ENCODE results near the gene ID3.
A peak's percentile ranks its signal among the peaks of the same experiment; 100 is the strongest.

ID3 gene

GRCh38 chr1:23593042-23593521, 33.8 kb upstream of the ID3 start:
- peak; percentile 99 for DNase-seq (ENCODE audit: low read depth)
- no peak overlapping the region for H3K4me3 ChIP-seq (ENCODE audit: low read length)
- TF ChIP-seq CTCF (IDR thresholded peaks at IDR 0.05; ENCODE audit: insufficient read depth, low read depth, low read length, missing control alignments), result no peak

GRCh38 chr1:23592209-23592892, 33.0 kb upstream of the ID3 start:
- no peak overlapping the region for H3K4me3 ChIP-seq (ENCODE audit: low read length)
- DNase-seq (ENCODE audit: low read depth), result peak; percentile 90
- TF ChIP-seq CTCF (IDR thresholded peaks at IDR 0.05; ENCODE audit: insufficient read depth, low read depth, low read length, missing control alignments), result no peak

DNA sequence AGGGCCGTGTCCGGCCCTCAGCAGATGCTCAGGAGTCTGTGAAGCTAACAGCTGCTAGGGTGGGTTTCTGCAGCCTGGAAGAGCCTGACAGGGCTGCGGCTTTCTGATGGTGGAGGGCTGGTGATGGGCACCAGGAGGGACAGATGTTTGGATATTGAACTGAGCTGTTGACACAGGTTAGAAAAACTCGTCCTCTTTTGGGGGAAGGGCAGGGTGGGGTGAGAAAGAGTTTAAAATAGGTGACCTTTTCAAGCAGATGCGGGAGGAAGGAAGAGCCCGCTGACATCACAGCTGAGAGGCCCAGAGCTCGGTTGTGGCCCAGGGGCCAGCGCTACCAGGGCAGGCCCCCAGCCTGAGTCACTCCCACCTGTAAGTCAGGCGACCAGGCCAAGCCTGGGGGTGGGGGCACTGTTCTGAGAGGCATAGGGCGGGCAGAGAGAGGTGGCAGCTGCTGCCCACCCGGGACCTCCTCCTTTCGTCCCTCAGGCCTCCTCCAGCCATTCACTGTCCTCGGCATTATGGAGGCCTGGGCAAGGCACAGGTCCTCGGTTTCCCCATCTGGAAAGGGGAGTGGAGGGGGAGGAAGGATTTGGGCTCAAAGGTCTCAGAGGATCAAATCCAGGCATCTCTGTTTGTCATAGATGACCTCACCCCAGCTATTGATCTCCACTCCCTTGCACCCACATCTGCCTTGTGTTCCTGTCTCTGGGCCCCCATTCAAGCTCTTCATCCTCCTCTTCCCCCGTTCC, 32.3 kb upstream of the ID3 start:
- DNase-seq (ENCODE audit: low read depth), result no peak
- no peak overlapping the region for H3K4me3 ChIP-seq (ENCODE audit: low read length)
- TF ChIP-seq CTCF (IDR thresholded peaks at IDR 0.05; ENCODE audit: insufficient read depth, low read depth, low read length, missing control alignments), result no peak

DNA sequence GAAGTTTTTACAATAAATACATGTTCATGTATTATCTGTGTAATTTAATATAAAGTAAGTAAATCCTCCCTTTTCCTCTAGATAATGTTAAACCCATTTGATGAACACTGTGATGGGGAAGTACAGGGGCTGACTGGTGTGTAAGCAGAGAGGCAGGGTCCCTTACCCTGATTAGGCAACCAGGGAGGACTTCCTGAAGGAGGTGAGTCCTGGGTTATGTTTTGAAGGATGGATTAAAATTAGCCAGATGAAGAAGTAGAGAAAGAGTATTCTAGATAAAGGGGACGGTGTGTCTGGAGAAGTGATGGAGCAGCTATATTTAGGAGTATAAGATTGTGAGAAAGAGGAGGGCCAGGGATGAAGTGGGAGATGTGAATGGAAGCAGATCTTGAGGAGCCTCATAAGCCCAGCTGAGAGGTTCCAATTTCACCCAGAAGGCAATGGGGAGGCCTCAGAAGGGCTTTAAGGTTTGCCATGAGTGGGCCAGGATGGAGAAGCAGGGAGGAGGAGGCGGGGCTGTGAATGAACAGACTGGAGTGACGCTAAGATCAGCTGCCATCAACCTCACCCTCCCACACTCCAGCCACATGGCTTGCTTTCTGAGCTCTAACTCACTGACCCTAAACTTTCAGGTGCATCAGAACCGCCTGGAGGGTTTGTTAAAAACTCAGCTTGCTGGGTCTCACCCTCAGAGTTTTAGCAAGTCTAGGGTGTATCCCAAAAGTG, 30.9 kb upstream of the ID3 start:
- H3K4me3 ChIP-seq (ENCODE audit: low read length), result no peak overlapping the region
- no peak for DNase-seq (ENCODE audit: low read depth)
- no peak for TF ChIP-seq CTCF (IDR thresholded peaks at IDR 0.05; ENCODE audit: insufficient read depth, low read depth, low read length, missing control alignments)

- no peak for TF ChIP-seq CTCF (IDR thresholded peaks at IDR 0.05; ENCODE audit: insufficient read depth, low read depth, low read length, missing control alignments)
- no peak for DNase-seq (ENCODE audit: low read depth)
- no peak overlapping the region for H3K4me3 ChIP-seq (ENCODE audit: low read length)
These were observed 30.3 kb upstream of the ID3 start for GRCh38 chr1:23589585-23589986.

DNA sequence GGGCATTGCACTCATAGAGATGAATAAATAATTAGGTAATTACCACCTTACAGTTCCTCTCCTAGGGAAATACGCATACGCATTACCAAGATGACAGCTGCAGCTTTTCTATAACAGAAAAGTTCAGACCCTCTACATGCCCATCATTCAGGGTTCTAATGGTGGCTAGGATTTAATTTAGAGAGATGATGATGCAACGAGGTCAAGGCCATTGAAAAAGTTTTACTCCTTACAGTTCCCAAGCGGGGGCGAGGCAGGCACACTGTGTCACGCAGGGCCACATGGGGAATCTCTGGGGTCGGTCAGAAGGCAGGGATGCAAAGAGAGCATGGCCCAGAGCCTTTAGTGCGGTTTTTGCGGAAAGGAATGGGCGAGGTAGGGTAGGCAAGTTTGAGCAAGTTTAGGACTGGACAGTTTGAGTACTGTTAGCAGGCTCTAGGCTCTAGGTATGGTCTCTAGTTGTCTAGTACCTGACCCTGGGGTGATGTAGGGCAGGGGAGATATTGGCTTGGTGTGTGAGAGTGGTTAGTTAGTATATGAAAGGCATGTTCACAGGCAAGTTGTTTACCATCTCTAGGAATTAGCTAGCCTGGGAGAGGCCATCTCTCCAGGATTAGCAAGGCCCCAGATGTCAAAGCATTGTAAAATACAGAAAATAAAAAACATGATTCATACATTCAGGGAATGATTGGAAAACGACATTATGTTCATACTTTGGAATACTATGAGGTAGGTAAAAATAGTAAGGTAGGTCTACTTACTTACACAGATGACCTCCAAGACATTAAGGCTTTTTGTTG, 29.6 kb upstream of the ID3 start:
- peak; percentile 71 for DNase-seq (ENCODE audit: low read depth)

More for the DNA sequence above, 29.6 kb upstream of the ID3 start:
- TF ChIP-seq CTCF (IDR thresholded peaks at IDR 0.05; ENCODE audit: insufficient read depth, low read depth, low read length, missing control alignments), result no peak
- no peak overlapping the region for H3K4me3 ChIP-seq (ENCODE audit: low read length)
